ENCODE data around the gene LAMA2. TPM values are rescaled to one million over a fixed set of nuclear protein-coding genes. Genes with fewer than 3 reads are reported as not detected.
A peak's percentile ranks its signal among the peaks of the same experiment; 100 is the strongest.

The LAMA2 gene
- total and polyA plus RNA-seq, 2 of the 13 experiments (the other 11 are each of a cell fraction or from before 2014, with no cell fraction given) = 0.11 to 0.28 TPM

DNA sequence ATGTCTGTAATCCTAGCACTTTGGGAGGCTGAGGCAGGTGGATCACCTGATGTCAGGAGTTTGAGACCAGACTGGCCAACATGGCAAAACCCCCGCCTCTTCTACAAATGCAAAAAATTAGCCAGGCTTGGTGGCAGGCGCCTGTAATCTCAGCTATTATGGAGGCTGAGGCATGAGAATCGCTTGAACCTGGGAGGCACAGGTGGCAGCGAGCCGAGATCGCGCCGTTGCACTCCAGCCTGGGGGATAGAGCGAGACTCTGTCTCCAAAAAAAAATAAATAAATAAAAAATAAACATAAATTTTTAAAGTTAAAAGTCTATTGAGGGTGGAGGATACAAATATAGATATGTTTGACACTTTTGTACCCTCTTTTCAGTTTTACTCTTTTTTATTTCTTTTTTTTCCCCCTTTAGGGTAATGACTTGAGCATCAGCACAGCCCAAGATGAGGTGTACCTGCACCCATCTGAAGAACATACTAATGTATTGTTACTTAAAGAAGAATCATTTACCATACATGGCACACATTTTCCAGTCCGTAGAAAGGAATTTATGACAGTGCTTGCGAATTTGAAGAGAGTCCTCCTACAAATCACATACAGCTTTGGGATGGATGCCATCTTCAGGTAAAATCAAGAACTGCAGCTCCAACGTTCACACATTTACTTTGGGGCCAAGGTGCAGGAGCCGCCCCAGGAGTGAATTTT, 368.9 kb downstream of the LAMA2 start:
- peak; percentile 83 for TF ChIP-seq STAG1 (CRISPR knock-in tag; IDR thresholded peaks at IDR 0.05)
- TF ChIP-seq PHB2 (IDR thresholded peaks at IDR 0.05; ENCODE audit: partially characterized antibody) = no peak
- TF ChIP-seq, protein P1, sequence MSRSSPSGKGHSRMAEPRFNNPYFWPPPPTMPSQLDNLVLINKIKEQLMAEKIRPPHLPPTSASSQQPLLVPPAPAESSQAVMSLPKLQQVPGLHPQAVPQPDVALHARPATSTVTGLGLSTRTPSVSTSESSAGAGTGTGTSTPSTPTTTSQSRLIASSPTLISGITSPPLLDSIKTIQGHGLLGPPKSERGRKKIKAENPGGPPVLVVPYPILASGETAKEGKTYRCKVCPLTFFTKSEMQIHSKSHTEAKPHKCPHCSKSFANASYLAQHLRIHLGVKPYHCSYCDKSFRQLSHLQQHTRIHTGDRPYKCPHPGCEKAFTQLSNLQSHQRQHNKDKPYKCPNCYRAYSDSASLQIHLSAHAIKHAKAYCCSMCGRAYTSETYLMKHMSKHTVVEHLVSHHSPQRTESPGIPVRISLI (CRISPR knock-in tag; IDR thresholded peaks at IDR 0.05; ENCODE audit: borderline replicate concordance) = no peak
- no peak for TF ChIP-seq ZNF607 (CRISPR knock-in tag; IDR thresholded peaks at IDR 0.05; ENCODE audit: borderline replicate concordance)
- peak; percentile 74 for TF ChIP-seq SMC3 (IDR thresholded peaks at IDR 0.05; ENCODE audit: low read length)
- TF ChIP-seq, protein P2, sequence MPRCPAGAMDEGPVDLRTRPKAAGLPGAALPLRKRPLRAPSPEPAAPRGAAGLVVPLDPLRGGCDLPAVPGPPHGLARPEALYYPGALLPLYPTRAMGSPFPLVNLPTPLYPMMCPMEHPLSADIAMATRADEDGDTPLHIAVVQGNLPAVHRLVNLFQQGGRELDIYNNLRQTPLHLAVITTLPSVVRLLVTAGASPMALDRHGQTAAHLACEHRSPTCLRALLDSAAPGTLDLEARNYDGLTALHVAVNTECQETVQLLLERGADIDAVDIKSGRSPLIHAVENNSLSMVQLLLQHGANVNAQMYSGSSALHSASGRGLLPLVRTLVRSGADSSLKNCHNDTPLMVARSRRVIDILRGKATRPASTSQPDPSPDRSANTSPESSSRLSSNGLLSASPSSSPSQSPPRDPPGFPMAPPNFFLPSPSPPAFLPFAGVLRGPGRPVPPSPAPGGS (CRISPR knock-in tag; IDR thresholded peaks at IDR 0.05) = no peak
- peak; percentile 34; the same call in 1 of the 2 replicates for TF ChIP-seq PATZ1 (CRISPR knock-in tag; IDR thresholded peaks at IDR 0.05)
- TF ChIP-seq, protein P3, sequence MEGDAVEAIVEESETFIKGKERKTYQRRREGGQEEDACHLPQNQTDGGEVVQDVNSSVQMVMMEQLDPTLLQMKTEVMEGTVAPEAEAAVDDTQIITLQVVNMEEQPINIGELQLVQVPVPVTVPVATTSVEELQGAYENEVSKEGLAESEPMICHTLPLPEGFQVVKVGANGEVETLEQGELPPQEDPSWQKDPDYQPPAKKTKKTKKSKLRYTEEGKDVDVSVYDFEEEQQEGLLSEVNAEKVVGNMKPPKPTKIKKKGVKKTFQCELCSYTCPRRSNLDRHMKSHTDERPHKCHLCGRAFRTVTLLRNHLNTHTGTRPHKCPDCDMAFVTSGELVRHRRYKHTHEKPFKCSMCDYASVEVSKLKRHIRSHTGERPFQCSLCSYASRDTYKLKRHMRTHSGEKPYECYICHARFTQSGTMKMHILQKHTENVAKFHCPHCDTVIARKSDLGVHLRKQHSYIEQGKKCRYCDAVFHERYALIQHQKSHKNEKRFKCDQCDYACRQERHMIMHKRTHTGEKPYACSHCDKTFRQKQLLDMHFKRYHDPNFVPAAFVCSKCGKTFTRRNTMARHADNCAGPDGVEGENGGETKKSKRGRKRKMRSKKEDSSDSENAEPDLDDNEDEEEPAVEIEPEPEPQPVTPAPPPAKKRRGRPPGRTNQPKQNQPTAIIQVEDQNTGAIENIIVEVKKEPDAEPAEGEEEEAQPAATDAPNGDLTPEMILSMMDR (CRISPR knock-in tag; IDR thresholded peaks at IDR 0.05) = peak; percentile 85
- TF ChIP-seq NFE2L1 (CRISPR knock-in tag; IDR thresholded peaks at IDR 0.05; ENCODE audit: borderline replicate concordance) = no peak
- TF ChIP-seq GATAD1 (CRISPR knock-in tag; IDR thresholded peaks at IDR 0.05) = no peak
- peak; percentile 69; the same call in 1 of the 2 replicates for TF ChIP-seq RAD21 (CRISPR knock-in tag; IDR thresholded peaks at IDR 0.05)
- FAIRE-seq = peak; percentile 96
- H3K4me3 ChIP-seq (replicated peaks in 1 of 3; ENCODE audit: insufficient read depth in 1 of 3, low read depth in 2 of 3, low read length in 3 of 3) = no peak overlapping the region
- ATAC-seq = peak; percentile 93
- H3K4me1 ChIP-seq (ENCODE audit: insufficient read depth, low read length) = no peaks in the 10 kb centered on the region
- H4K20me1 ChIP-seq (ENCODE audit: insufficient read depth, low read length) = no peaks in the 10 kb centered on the region
- BruUV-seq (replicated peaks) = no TSS peak
- no peak overlapping the region for H3K4me2 ChIP-seq (ENCODE audit: low read depth, low read length)
- 48% methylated on average over 13 of the region's 13 CpGs for WGBS (ENCODE audit: low lambda C conversion rate)
- ChIA-PET POLR2A (no interaction called here), CTCF (ENCODE audit: low intra/inter-chr PET ratio, low total read pairs) (interaction anchor here (0.9 to 1.8 kb wide), 2 partner anchors 445 to 1646 kb away, joined by 3 to 4 read pairs; no protein-coding TSS in a partner anchor)
- no peaks in the 10 kb centered on the region for H3K79me2 ChIP-seq (ENCODE audit: insufficient read depth, low read length)
- H3K9me3 ChIP-seq (ENCODE audit: low read length) = no peaks in the 10 kb centered on the region
- intact Hi-C loops (cut with micrococcal nuclease; ENCODE audit: unreplicated experiment) (loop anchor here (1.0 to 10.0 kb wide), 6 partner anchors 272 to 1645 kb away; no protein-coding TSS in a partner anchor), in situ Hi-C loops (cut with HindIII; ENCODE audit: extremely low pct_ligation_motif_present, low pct_unique_long_range_greater_than_20kb) (no loop called here)
- no peaks in the 10 kb centered on the region for H3K36me3 ChIP-seq (replicated peaks in 1 of 2; ENCODE audit: control insufficient read depth in 1 of 2, insufficient read depth in 2 of 2, low read length in 2 of 2)
- no peaks in the 10 kb centered on the region for H3K27me3 ChIP-seq (ENCODE audit: control insufficient read depth in 1 of 2, insufficient read depth in 2 of 2, low read length in 2 of 2)
- peak; percentile 63 for DNase-seq (ENCODE audit: low spot score)
- no peak overlapping the region for H3K27ac ChIP-seq (ENCODE audit: extremely low read length, insufficient read depth, low read length)
- no peak overlapping the region for H3K9ac ChIP-seq (ENCODE audit: insufficient read depth, low read depth, low read length)
- H2AFZ ChIP-seq (ENCODE audit: low read length) = no peak overlapping the region

All from HepG2 (cell line).